Measurements from ENCODE around the gene UMPS.

Gene UMPS

GRCh38 chr3:124698030-124698770, 32.1 kb upstream of the UMPS start:
- no peaks in the 10 kb centered on the region for H3K9me2 ChIP-seq (replicated peaks; ENCODE audit: insufficient read depth, low read length)

DNA sequence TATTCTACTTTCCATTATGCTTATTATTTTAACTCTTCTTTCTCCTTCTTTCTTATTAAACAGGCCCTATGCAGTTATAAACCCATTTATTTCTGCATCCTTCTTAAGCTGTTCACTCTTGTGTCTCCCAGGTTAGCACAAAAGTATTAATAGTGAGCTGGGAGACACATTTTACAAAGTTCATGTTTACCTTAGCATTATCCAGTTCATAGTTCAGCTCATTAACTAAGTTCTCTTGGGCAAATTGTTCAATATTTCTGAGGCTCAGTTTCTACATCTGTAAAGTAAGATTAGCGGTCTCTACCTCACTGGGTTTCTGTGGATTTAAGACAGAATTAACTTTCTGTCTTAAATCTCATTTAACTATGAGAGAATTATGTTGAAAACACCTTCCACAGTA, 31.2 kb upstream of the UMPS start:
- TF ChIP-seq CTCF (IDR thresholded peaks at IDR 0.05; ENCODE audit: insufficient read depth, low read length, poor library complexity, severe bottlenecking) (no peak), EZH2phosphoT487 (conservative IDR thresholded peaks at IDR 0.05; ENCODE audit: low read length) (no peak)

More at GRCh38 chr3:124698030-124698770, 32.1 kb upstream of the UMPS start:
- no peaks in the 10 kb centered on the region for H3K79me2 ChIP-seq (ENCODE audit: insufficient read depth, low read length)
- no peaks in the 10 kb centered on the region for H4K20me1 ChIP-seq (ENCODE audit: low read depth, low read length)
- H2AFZ ChIP-seq (ENCODE audit: low read depth, low read length, severe bottlenecking), result no peak overlapping the region
- no peak overlapping the region for H3K9ac ChIP-seq (ENCODE audit: low read length)
- no peaks in the 10 kb centered on the region for H3K27me3 ChIP-seq (ENCODE audit: low read length)
- no peak overlapping the region for H3K4me2 ChIP-seq (ENCODE audit: low read depth, low read length, poor library complexity, severe bottlenecking)
- H3K36me3 ChIP-seq (ENCODE audit: low read length), result no peaks in the 10 kb centered on the region
- H3K4me3 ChIP-seq (ENCODE audit: insufficient read depth, low read length, poor library complexity, severe bottlenecking), result no peak overlapping the region
- no peak overlapping the region for H3K27ac ChIP-seq (ENCODE audit: low read depth, low read length)
- TF ChIP-seq EZH2phosphoT487 (conservative IDR thresholded peaks at IDR 0.05; ENCODE audit: low read length), result no peak
- no peak for TF ChIP-seq CTCF (IDR thresholded peaks at IDR 0.05; ENCODE audit: insufficient read depth, low read length, poor library complexity, severe bottlenecking)
- H3K9me3 ChIP-seq (ENCODE audit: insufficient read depth, low read length), result no peaks in the 10 kb centered on the region
- H3F3A ChIP-seq (ENCODE audit: insufficient read depth), result no peaks in the 10 kb centered on the region

GRCh38 chr3:124699686-124700396, 30.4 kb upstream of the UMPS start:
- no peaks in the 10 kb centered on the region for H3K9me2 ChIP-seq (replicated peaks; ENCODE audit: insufficient read depth, low read length)
- H3K27me3 ChIP-seq (ENCODE audit: low read length), result no peaks in the 10 kb centered on the region
- TF ChIP-seq CTCF (IDR thresholded peaks at IDR 0.05; ENCODE audit: insufficient read depth, low read length, poor library complexity, severe bottlenecking), result no peak
- TF ChIP-seq EZH2phosphoT487 (conservative IDR thresholded peaks at IDR 0.05; ENCODE audit: low read length), result no peak
- H3K9me3 ChIP-seq (ENCODE audit: insufficient read depth, low read length), result no peaks in the 10 kb centered on the region
- no peak overlapping the region for H3K9ac ChIP-seq (ENCODE audit: low read length)
- H4K20me1 ChIP-seq (ENCODE audit: low read depth, low read length), result no peaks in the 10 kb centered on the region
- H3F3A ChIP-seq (ENCODE audit: insufficient read depth), result no peaks in the 10 kb centered on the region
- no peaks in the 10 kb centered on the region for H3K36me3 ChIP-seq (ENCODE audit: low read length)
- no peaks in the 10 kb centered on the region for H3K79me2 ChIP-seq (ENCODE audit: insufficient read depth, low read length)
- no peak overlapping the region for H3K27ac ChIP-seq (ENCODE audit: low read depth, low read length)
- no peak overlapping the region for H3K4me2 ChIP-seq (ENCODE audit: low read depth, low read length, poor library complexity, severe bottlenecking)
- H2AFZ ChIP-seq (ENCODE audit: low read depth, low read length, severe bottlenecking), result no peak overlapping the region
- no peak overlapping the region for H3K4me3 ChIP-seq (ENCODE audit: insufficient read depth, low read length, poor library complexity, severe bottlenecking)

More for the DNA sequence above, 31.2 kb upstream of the UMPS start:
- Histone ChIP-seq H3K27me3 (ENCODE audit: low read length) (no peaks in the 10 kb centered on the region), H3K79me2 (ENCODE audit: insufficient read depth, low read length) (no peaks in the 10 kb centered on the region), H3K9me2 (replicated peaks; ENCODE audit: insufficient read depth, low read length) (no peaks in the 10 kb centered on the region), H3K9ac (ENCODE audit: low read length) (no peak overlapping the region), H3K4me3 (ENCODE audit: insufficient read depth, low read length, poor library complexity, severe bottlenecking) (no peak overlapping the region), H4K20me1 (ENCODE audit: low read depth, low read length) (no peaks in the 10 kb centered on the region), H3K4me2 (ENCODE audit: low read depth, low read length, poor library complexity, severe bottlenecking) (no peak overlapping the region), H3K27ac (ENCODE audit: low read depth, low read length) (no peak overlapping the region), H3K36me3 (ENCODE audit: low read length) (no peaks in the 10 kb centered on the region), H3K9me3 (ENCODE audit: insufficient read depth, low read length) (no peaks in the 10 kb centered on the region), H2AFZ (ENCODE audit: low read depth, low read length, severe bottlenecking) (no peak overlapping the region), H3F3A (ENCODE audit: insufficient read depth) (no peaks in the 10 kb centered on the region)
